Neural cell (in vitro differentiated cells): ENCODE data around the gene HACD4. TPM values are rescaled to one million over a fixed set of nuclear protein-coding genes. Genes with fewer than 3 reads are reported as not detected.

Experiments used
- H2AFZ ChIP-seq: fragments of 200-600, 300-800 bp; sonication (generic), shearing (Covaris generic); 2 replicates; pipeline ENCODE4 v1.6.0; 2014; ENCODE audit warnings: low read depth, mild to moderate bottlenecking, antibody characterized with exemption, low read length, moderate library complexity
- H3F3A ChIP-seq: fragments of 200-600 bp; shearing (Covaris generic); 2 replicates; pipeline ENCODE4 v1.6.1; 2016; ENCODE audit warnings: mild to moderate bottlenecking, moderate library complexity, mixed read lengths, antibody characterized with exemption, low read length; ENCODE audit not compliant: insufficient read depth, poor library complexity, severe bottlenecking
- H3K27ac ChIP-seq: fragments of 200-600, 300-800 bp; sonication (generic), shearing (Covaris generic); 2 replicates; pipeline ENCODE4 v1.5.1; 2014; ENCODE audit warnings: mild to moderate bottlenecking, low read length, moderate library complexity
- H3K27me3 ChIP-seq: fragments of 300-800, 200-600 bp; sonication (generic), shearing (Covaris generic); 2 replicates; pipeline ENCODE4 v1.6.0; 2014; ENCODE audit warnings: mild to moderate bottlenecking, low read depth, low read length, moderate library complexity; ENCODE audit not compliant: insufficient read depth
- H3K36me3 ChIP-seq: fragments of 300-800, 200-600 bp; sonication (generic), shearing (Covaris generic); 2 replicates; pipeline ENCODE4 v1.5.1; 2014; ENCODE audit warnings: mild to moderate bottlenecking, antibody characterized with exemption, low read length, moderate library complexity; ENCODE audit not compliant: insufficient read depth
- H3K4me2 ChIP-seq: fragments of 300-800, 200-600 bp; sonication (generic), shearing (Covaris generic); 2 replicates; pipeline ENCODE4 v1.6.0; 2014; ENCODE audit warnings: mild to moderate bottlenecking, low read length
- H3K4me3 ChIP-seq: fragments of 300-800, 200-600 bp; sonication (generic), shearing (Covaris generic); 2 replicates; pipeline ENCODE4 v1.5.1; 2014; ENCODE audit warnings: mild to moderate bottlenecking, low read length, moderate library complexity
- H3K79me2 ChIP-seq: fragments of 200-600 bp; shearing (Covaris generic); replicated peaks from 2 replicates; pipeline ENCODE4 v1.6.0; 2014; ENCODE audit warnings: mild to moderate bottlenecking, low read length, moderate library complexity; ENCODE audit not compliant: insufficient read depth
- H3K9ac ChIP-seq: fragments of 300-800, 200-600 bp; sonication (generic), shearing (Covaris generic); 2 replicates; pipeline ENCODE4 v1.6.1; 2016; ENCODE audit warnings: mild to moderate bottlenecking, low read length, mixed read lengths
- H3K9me2 ChIP-seq: fragments of 200-600 bp; shearing (Covaris generic); 2 replicates; pipeline ENCODE4 v1.6.1; 2016; ENCODE audit warnings: mild to moderate bottlenecking, low read length, mixed read lengths; ENCODE audit not compliant: insufficient read depth
- H3K9me3 ChIP-seq: fragments of 200-600, 300-800 bp; sonication (generic), shearing (Covaris generic); 2 replicates; pipeline ENCODE4 v1.6.1; 2016; ENCODE audit warnings: mild to moderate bottlenecking, mixed run types, low read length, moderate library complexity, mixed read lengths
- H4K20me1 ChIP-seq: fragments of 200-600 bp; shearing (Covaris generic); 2 replicates; pipeline ENCODE4 v1.6.1; 2016; ENCODE audit warnings: mild to moderate bottlenecking, mixed run types; ENCODE audit not compliant: insufficient read depth
- EP300 ChIP-seq: fragments of 450-650 bp; conservative IDR thresholded peaks from 2 replicates; pipeline ENCODE4 v1.6.1; 2014; ENCODE audit warnings: antibody characterized with exemption, mild to moderate bottlenecking, moderate library complexity; ENCODE audit not compliant: poor library complexity, severe bottlenecking
- EZH2 ChIP-seq: fragments of 200-600, 300-800 bp; shearing (Covaris generic), sonication (generic); IDR thresholded peaks from 2 replicates; pipeline ENCODE4 v1.6.1; 2014; ENCODE audit warnings: antibody characterized with exemption, low read length, borderline replicate concordance, mild to moderate bottlenecking; ENCODE audit not compliant: insufficient read depth, poor library complexity, severe bottlenecking
- MXI1 ChIP-seq: fragments of 450-650 bp; conservative IDR thresholded peaks from 2 replicates; pipeline ENCODE4 v1.6.1; 2014; ENCODE audit warnings: antibody characterized with exemption, mild to moderate bottlenecking; ENCODE audit not compliant: poor library complexity, severe bottlenecking
- POLR2AphosphoS5 ChIP-seq: IDR thresholded peaks from 2 replicates; pipeline ENCODE4 v1.6.1; 2012
- RAD21 ChIP-seq: fragments of 450-650 bp; conservative IDR thresholded peaks from 2 replicates; pipeline ENCODE4 v1.6.1; 2014; ENCODE audit warnings: antibody characterized with exemption, mild to moderate bottlenecking, moderate library complexity
- SMC3 ChIP-seq: fragments of 450-650 bp; conservative IDR thresholded peaks from 2 replicates; pipeline ENCODE4 v1.6.1; 2014; ENCODE audit warnings: antibody characterized with exemption, mild to moderate bottlenecking, moderate library complexity; ENCODE audit not compliant: poor library complexity
- TAF1 ChIP-seq: IDR thresholded peaks from 2 replicates; pipeline ENCODE4 v1.6.1; 2012; ENCODE audit warnings: low read depth
- polyA plus RNA-seq: library from polyadenylated mRNA; depleted of rRNA; stranded (reverse); fragments of >200 nt; gene quantifications from 2 replicates; pipeline ENCODE4 v1.2.3, GENCODE V29; 2014
- TF ChIP-seq, protein P1 (sequence below): IDR thresholded peaks from 2 replicates; pipeline ENCODE4 v1.6.1; 2012; ENCODE audit warnings: borderline replicate concordance
- TF ChIP-seq, protein P2 (sequence below): fragments of 450-650 bp; IDR thresholded peaks from 2 replicates; pipeline ENCODE4 v1.5.1; 2014; ENCODE audit warnings: antibody characterized with exemption, mild to moderate bottlenecking, moderate library complexity; ENCODE audit not compliant: poor library complexity, severe bottlenecking

Gene HACD4
- polyA plus RNA-seq, 1 donor from 2014 or later, result not detected

DNA sequence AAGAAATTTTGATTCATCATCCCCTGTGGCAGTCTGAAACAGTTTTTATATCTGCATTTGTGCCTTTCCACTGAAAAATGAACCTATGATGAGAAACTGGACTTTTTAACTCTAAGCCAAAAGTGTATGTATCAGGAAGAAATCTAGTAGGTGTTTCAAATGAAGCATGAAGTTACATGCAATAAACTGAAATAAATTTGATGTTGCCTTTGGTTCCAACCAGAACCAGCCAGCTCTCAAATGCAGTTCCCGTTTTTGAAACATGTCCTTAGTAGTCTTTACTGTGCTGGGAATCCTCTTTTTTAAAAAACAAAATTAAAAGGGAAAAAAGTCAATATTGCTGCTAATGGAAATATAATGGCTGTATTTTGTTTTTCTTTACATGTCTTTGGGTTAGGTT is 43.9 kb downstream of the HACD4 start:
- Histone ChIP-seq H3K36me3 (peaks cover 11% of the 10 kb centered on the region), H4K20me1 (no peaks in the 10 kb centered on the region), H3K4me2 (no peak overlapping the region), H3K9ac (no peak overlapping the region), H3K27ac (no peak overlapping the region), H3K9me3 (no peaks in the 10 kb centered on the region), H3K79me2 (no peaks in the 10 kb centered on the region), H2AFZ (no peak overlapping the region), H3F3A (no peaks in the 10 kb centered on the region), H3K4me3 (no peak overlapping the region), H3K9me2 (no peaks in the 10 kb centered on the region), H3K27me3 (no peaks in the 10 kb centered on the region)
- no peak for TF ChIP-seq RAD21
- TF ChIP-seq MXI1, result no peak
- TF ChIP-seq, protein P1, sequence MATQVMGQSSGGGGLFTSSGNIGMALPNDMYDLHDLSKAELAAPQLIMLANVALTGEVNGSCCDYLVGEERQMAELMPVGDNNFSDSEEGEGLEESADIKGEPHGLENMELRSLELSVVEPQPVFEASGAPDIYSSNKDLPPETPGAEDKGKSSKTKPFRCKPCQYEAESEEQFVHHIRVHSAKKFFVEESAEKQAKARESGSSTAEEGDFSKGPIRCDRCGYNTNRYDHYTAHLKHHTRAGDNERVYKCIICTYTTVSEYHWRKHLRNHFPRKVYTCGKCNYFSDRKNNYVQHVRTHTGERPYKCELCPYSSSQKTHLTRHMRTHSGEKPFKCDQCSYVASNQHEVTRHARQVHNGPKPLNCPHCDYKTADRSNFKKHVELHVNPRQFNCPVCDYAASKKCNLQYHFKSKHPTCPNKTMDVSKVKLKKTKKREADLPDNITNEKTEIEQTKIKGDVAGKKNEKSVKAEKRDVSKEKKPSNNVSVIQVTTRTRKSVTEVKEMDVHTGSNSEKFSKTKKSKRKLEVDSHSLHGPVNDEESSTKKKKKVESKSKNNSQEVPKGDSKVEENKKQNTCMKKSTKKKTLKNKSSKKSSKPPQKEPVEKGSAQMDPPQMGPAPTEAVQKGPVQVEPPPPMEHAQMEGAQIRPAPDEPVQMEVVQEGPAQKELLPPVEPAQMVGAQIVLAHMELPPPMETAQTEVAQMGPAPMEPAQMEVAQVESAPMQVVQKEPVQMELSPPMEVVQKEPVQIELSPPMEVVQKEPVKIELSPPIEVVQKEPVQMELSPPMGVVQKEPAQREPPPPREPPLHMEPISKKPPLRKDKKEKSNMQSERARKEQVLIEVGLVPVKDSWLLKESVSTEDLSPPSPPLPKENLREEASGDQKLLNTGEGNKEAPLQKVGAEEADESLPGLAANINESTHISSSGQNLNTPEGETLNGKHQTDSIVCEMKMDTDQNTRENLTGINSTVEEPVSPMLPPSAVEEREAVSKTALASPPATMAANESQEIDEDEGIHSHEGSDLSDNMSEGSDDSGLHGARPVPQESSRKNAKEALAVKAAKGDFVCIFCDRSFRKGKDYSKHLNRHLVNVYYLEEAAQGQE, result no peak
- no peak for TF ChIP-seq POLR2AphosphoS5
- no peak for TF ChIP-seq EP300
- TF ChIP-seq, protein P2, sequence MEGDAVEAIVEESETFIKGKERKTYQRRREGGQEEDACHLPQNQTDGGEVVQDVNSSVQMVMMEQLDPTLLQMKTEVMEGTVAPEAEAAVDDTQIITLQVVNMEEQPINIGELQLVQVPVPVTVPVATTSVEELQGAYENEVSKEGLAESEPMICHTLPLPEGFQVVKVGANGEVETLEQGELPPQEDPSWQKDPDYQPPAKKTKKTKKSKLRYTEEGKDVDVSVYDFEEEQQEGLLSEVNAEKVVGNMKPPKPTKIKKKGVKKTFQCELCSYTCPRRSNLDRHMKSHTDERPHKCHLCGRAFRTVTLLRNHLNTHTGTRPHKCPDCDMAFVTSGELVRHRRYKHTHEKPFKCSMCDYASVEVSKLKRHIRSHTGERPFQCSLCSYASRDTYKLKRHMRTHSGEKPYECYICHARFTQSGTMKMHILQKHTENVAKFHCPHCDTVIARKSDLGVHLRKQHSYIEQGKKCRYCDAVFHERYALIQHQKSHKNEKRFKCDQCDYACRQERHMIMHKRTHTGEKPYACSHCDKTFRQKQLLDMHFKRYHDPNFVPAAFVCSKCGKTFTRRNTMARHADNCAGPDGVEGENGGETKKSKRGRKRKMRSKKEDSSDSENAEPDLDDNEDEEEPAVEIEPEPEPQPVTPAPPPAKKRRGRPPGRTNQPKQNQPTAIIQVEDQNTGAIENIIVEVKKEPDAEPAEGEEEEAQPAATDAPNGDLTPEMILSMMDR, result no peak
- no peak for TF ChIP-seq TAF1
- TF ChIP-seq SMC3, result no peak
- no peak for TF ChIP-seq EZH2

DNA sequence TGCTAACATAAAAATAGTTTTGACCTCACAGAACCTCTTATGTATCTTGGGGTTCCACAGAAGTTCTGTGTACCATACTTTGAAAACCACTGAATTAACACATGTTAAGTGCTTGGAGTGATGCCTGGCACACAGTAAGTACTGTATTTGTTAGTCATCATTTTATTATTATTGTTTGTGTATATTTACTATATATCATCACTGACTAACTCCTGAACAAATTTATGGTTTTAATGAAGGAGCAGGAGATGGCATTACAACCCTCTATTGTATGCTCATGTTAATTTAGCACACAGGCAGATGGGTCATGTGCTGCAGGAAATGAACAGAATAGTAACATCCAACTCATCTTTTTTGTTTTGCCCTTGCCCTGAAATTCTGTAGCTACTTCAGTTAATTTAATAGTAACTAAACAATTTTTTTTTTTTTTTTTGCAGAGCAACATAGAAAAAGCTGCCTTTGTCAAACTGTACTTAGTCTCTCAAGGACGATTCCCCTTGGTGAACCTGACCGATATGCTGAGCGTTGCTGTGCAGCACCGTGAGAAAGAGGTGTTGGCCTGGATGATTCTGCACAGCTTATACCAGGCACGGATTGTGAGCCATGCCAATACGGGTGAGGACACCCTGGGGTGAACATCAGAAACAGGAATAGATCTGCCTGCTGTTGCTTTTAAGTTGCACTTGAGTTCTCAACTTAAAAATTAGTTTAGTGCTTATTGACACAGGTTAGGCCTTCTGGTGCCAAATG is 45.4 kb downstream of the HACD4 start:
- TF ChIP-seq MXI1 (no peak), POLR2AphosphoS5 (no peak), TAF1 (no peak), EZH2 (no peak), SMC3 (no peak), EP300 (no peak)
- H3K4me3 ChIP-seq, result no peak overlapping the region

More for the DNA sequence above, 45.4 kb downstream of the HACD4 start:
- H3K79me2 ChIP-seq, result no peaks in the 10 kb centered on the region
- no peaks in the 10 kb centered on the region for H3K9me2 ChIP-seq
- H4K20me1 ChIP-seq, result no peaks in the 10 kb centered on the region
- no peaks in the 10 kb centered on the region for H3F3A ChIP-seq
- H3K27me3 ChIP-seq, result no peaks in the 10 kb centered on the region
- H3K36me3 ChIP-seq, result peaks cover 11% of the 10 kb centered on the region
- H3K9me3 ChIP-seq, result no peaks in the 10 kb centered on the region
- no peak overlapping the region for H3K9ac ChIP-seq
- no peak overlapping the region for H3K4me2 ChIP-seq
- H3K27ac ChIP-seq, result no peak overlapping the region
- H2AFZ ChIP-seq, result no peak overlapping the region
